G401 (cell line): ENCODE data around the gene PRDM4. TPM values are rescaled to one million over a fixed set of nuclear protein-coding genes. Genes with fewer than 3 reads are reported as not detected.
"Not testable (repeated sequence)": the region's sequence is repeated elsewhere in the genome, so short reads cannot be mapped to it uniquely, and the experiment has no call there.

Experiments
- DNase-seq: peaks from one replicate; pipeline ENCODE4 v3.0.0-alpha.2; 2015; ENCODE audit warnings: low spot score
- in situ Hi-C: cut with HindIII; loops from 2 replicates; pipeline ENCODE4 v1.10.0; 2016; ENCODE audit warnings: low sequenced_read_pairs, mixed read lengths
- total RNA-seq: library from RNA; depleted of rRNA; stranded (reverse); fragments of >200 nt; shearing (Covaris generic); gene quantifications from 2 replicates; pipeline ENCODE4 v1.2.3, GENCODE V29; 2014; rRNA removed

PRDM4 gene
- total RNA-seq, 1 experiment from 2014 or later = 51.7 TPM

DNA sequence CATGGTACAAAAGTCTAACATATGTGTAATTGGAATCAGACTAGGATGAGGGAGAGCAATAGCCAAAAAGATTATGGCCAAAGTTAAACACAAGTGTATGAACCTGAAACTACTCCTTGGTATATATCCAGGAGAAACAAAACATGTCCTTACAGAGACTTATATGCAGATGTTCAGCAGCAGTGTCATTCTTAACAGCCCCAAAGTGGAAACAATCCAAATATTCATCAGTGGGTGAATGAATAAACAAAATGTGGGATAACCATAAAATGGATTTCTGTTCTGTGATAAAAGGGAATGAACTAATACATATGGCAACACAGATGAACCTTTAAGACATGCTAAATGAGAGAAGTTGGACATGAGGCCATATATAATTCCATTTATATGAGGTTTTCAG lies 45.2 kb downstream of the PRDM4 start:
- in situ Hi-C loops = no loop called here

DNA sequence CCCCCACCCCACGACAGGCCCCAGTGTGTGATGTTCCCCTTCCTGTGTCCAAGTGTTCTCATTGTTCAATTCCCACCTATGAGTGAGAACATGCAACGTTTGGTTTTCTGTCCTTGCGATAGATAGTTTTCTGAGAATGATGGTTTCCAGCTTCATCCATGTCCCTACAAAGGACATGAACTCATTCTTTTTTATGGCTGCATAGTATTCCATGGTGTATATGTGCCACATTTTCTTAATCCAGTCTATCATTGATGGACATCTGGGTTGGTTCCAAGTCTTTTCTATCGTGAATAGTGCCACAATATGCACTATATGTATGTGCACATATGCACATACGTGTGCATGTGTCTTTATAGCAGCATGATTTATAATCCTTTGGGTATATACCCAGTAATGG lies 55.4 kb downstream of the PRDM4 start:
- DNase-seq = not testable (repeated sequence)

More for the DNA sequence above, 45.2 kb downstream of the PRDM4 start:
- DNase-seq = no peak

DNA sequence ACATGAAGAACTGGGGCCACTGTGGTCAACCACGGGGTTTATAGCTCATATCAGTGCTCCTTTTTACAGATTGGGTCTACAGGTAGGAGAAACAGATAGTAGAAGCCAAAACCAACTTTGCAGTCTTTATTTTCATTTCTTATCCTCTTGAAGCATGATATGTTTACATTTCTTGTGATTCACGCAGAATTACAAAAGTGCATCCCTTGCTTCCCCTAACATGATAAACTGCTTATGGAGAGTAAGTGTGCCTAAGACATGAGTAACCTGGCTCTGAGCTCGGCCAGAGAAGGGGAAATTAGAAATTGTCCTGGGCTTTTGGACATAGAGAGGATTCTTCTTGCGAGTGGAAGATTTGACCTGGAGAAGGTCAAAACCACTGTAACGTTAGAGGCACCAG lies 56.9 kb downstream of the PRDM4 start:
- in situ Hi-C loops = no loop called here

More for the DNA sequence above, 55.4 kb downstream of the PRDM4 start:
- in situ Hi-C loops = not testable (repeated sequence)

DNA sequence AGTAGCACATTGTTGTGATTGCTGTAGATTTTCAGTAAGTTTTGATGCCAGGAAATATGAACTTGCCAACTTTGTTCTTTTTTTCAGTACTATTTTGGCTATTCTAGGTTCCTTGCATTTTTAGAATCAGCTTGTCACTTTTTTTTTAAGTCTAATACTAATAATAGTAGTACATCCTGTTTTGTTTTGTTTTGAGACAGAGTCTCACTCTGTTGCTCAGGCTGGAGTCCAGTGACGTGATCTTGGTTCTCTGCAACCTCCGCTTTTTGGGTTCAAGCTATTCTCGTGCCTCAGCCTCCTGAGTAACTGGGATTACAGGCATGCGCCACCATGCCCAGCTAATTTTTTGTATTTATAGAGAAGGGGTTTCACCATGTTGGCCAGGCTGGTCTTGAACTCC lies 58.8 kb downstream of the PRDM4 start:
- DNase-seq = no peak
- in situ Hi-C loops = no loop called here

More for the DNA sequence above, 56.9 kb downstream of the PRDM4 start:
- no peak for DNase-seq

DNA sequence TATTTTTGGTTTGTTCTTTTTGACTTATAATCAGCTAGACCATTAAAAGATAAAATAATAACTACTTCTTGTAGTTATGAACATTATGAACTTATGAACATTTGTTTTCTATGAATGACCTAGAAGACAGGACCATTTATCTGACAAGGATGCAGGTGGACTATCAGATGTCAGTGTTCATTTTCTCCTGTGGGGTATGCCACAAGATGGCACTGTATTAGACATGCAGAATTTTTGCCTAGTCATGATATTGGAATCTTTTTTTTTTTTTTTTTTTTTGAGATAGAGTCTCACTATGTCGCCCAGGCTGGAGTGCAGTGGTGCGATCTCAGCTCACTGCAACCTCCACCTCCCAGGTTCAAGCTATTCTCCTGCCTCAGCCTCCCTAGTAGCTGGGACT lies 65.2 kb downstream of the PRDM4 start:
- DNase-seq, in situ Hi-C loops: not testable (repeated sequence)

DNA sequence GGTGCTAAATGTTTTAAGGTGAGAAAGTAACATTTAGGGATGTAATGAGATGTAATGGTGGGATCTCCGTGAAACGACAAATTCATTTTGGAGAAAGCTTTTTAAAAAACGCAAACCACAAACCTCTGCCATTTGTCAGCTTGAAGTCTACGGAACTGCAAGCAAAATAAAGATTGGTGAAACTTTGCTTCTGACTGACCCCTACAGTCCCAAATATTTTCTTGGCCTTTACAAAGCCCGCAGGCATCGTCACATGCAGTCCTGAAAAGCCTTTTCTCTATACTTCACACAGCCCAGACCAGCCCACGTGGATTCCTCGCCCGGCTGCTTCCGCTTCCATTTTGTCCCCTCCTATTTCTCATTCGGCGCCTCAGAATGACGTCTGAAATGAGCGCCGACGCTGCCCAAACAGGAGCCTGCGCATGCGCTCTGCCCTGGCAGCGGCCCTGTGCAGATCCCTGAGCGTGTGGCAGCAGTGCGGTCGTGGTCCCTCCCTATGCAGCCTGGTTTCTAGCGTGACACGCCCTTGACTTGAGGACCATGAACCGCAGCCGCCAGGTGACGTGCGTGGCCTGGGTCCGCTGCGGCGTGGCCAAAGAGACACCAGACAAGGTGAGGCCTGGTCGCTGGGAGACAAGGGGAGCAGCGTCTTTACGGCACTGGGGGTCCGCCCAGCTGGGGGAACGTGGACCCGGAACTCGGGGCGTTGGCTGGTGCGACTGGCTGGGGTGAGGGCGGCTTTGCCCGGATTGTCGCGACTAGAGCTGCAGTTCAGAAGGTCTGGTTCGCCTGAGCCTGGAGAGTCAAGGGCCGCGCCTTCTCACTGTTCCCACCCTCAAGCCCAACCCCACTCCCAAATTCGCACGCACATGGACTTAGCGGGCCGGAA lies 75.3 kb downstream of the PRDM4 start, which contains the start of gene PWP1:
Gene PWP1 (plus strand): TSS at position 440 of the 889 bp plus-strand sequence. CDS start 101 bp downstream, at position 541.
- peak; percentile 93 for DNase-seq
- in situ Hi-C loops = loop anchor here (5.0 kb wide), 1 partner anchor 57 kb away; no protein-coding TSS in a partner anchor

DNA sequence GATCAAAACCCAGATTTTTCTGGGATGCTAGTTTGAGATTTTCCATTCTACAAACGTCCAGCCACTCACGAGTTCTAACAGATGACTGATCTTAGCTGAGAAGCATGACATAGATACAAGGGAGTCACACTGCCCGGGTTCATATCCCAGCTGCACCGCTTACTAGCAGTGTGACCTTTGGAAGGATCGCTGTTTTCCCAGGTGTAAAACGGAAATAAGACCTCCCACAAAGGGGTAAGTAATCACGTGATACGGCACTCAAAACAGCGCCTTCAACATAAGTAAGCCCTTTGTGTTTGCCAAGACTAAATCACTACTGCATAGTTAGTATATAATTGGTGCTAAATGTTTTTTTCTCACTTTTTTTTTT lies 76.0 kb downstream of the PRDM4 start:
- DNase-seq = peak; percentile 25
- in situ Hi-C loops = loop anchor here (5.0 kb wide), 1 partner anchor 57 kb away; no protein-coding TSS in a partner anchor

DNA sequence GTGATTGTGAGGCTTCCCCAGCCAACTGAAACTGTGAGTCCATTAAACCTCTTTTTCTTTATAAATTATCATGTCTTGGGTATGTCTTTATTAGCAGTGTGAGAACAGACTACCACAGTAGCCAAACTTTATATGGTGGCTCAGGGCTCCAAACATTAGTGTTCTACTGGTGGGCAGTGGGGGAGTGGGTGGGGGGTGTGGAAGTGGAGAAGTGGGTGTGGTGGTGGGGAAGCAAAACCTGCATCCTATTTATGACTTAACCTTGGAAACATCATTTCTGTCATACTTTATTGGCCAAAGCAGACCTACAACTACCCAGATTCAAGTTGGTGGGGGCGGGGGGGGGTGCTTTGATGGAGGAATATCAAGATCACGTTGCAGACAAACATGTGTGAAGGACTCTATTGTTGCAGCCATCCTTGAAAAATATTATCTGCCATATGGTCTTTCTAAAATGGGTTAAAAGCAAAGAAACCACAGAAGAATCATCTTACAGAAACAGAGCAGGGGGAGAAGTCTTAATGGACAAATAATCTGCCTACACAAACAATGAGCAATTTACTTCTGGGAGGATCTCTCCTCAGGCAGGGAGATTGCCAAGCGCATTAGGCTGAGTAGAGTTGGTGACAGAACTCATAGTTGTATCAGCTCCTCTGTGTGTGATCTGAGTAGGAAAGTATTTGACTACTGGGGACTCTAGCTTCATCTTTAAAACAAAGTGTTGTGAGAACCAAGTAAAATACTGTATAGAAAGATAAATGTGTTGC lies 76.7 kb downstream of the PRDM4 start:
- no peak for DNase-seq
- in situ Hi-C loops = no loop called here

Other genes with a start within 250 kb of the PRDM4 start
- 30.9 and 38.2 TPM in 2 replicates for gene PWP1, start 75.3 kb downstream of the PRDM4 start, total RNA-seq
- not detected in 2 replicates for gene ASCL4, start 13.6 kb upstream of the PRDM4 start, total RNA-seq